OCI-LY3 (cell line): ENCODE data around the gene ARHGEF10L.

Experiments
- EZH2phosphoT487 ChIP-seq: fragments of 200-600 bp; shearing (Covaris generic); IDR thresholded peaks from 2 replicates; pipeline ENCODE4 v1.6.1; 2018; ENCODE audit warnings: antibody characterized with exemption, mixed run types, low read depth
- TF ChIP-seq, protein P1 (sequence below): fragments of 200-600, 300-600 bp; sonication (generic); IDR thresholded peaks from 2 replicates; pipeline ENCODE4 v1.5.1; 2014; ENCODE audit warnings: antibody characterized with exemption, low read length, low read depth

DNA sequence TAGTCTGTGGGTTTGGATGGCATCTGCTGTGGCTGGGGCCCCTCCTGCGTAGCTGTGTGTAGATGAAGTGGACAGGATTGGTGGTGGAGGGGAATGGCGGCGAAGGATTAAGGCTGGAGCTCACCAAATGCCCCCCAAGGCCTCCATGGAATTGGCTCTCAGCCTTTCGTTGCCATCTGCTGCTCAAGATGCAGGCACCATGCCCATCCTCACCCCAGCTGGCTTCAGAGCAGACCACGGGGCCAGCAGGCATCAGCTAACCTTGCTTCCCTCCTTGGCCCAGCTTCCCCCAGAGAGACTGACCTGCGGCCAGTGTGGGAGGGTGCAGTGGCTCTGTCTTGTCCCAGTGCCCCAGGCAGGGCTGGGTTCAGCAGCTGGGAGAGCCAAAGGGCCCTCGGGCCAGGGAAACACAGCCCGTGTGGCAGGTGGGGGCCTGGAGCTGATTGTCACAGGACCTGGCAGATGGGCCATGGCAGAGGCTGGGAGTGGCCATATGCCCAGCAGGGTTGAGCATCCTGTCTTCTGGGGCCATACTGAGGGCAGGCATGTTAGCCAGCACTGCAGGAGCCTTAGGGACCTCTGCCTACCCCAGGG, 148.8 kb downstream of the ARHGEF10L start:
- TF ChIP-seq, protein P1, sequence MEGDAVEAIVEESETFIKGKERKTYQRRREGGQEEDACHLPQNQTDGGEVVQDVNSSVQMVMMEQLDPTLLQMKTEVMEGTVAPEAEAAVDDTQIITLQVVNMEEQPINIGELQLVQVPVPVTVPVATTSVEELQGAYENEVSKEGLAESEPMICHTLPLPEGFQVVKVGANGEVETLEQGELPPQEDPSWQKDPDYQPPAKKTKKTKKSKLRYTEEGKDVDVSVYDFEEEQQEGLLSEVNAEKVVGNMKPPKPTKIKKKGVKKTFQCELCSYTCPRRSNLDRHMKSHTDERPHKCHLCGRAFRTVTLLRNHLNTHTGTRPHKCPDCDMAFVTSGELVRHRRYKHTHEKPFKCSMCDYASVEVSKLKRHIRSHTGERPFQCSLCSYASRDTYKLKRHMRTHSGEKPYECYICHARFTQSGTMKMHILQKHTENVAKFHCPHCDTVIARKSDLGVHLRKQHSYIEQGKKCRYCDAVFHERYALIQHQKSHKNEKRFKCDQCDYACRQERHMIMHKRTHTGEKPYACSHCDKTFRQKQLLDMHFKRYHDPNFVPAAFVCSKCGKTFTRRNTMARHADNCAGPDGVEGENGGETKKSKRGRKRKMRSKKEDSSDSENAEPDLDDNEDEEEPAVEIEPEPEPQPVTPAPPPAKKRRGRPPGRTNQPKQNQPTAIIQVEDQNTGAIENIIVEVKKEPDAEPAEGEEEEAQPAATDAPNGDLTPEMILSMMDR, result no peak
- TF ChIP-seq EZH2phosphoT487, result no peak
